Skin of body (tissue), 2 donors: Measurements from ENCODE around the gene QSOX1. TPM values are rescaled to one million over a fixed set of nuclear protein-coding genes. Genes with fewer than 3 reads are reported as not detected.
"Not testable (repeated sequence)": the region's sequence is repeated elsewhere in the genome, so short reads cannot be mapped to it uniquely, and the experiment has no call there.

Experiments
- DNase-seq: peaks from one replicate; lab custom pipeline; 2025; lab: John Stamatoyannopoulos, UW
- total RNA-seq: library from RNA; depleted of rRNA; stranded (reverse); fragments of >200 nt; gene quantifications from one replicate; pipeline ENCODE4 v1.2.3, GENCODE V29; 2014

The QSOX1 gene
- total RNA-seq, 1 donor from 2014 or later, result 20.3 TPM

DNA sequence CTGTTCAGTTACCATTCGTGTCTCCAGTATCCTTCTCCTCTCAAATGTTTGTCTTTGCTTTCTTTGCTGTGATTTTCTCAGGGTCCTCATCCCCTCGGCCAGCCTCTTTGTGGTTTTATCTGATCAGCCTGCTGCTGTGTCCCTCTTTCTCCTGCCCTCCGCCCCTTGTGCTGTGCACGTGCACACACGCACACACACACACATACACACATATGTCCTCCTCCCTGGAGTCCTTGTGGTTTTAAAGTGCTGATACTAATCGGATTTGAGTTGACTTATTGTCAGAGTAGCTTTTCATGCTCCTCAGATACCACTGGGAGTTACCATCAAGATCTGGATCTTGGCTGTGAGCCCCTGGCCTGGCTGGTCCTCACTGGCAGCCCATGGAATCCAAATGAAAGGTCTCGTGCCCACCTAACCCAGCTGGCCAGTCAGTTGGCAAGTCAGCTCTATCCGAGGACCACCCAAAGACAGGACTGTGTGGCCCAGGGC, 34.1 kb downstream of the QSOX1 start:
- DNase-seq, result no peak

DNA sequence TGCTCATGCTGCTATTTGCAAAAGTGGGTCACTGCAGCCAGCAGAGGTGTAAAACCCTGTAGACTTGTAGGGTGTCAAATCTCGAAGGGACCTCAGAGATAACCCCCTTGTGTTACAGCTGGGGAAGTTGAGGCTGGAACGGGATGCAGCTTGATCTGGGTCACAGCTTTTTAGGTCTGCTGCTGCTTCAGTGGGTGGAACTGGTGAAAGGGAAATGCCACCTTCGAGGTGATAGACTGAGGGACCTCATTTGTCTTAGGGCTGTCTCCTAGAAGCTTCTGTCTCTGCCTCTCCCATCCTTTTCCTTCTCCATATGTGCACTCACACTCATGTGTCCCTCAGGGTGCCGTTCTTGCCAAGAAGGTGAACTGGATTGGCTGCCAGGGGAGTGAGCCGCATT, 35.4 kb downstream of the QSOX1 start:
- no peak for DNase-seq

DNA sequence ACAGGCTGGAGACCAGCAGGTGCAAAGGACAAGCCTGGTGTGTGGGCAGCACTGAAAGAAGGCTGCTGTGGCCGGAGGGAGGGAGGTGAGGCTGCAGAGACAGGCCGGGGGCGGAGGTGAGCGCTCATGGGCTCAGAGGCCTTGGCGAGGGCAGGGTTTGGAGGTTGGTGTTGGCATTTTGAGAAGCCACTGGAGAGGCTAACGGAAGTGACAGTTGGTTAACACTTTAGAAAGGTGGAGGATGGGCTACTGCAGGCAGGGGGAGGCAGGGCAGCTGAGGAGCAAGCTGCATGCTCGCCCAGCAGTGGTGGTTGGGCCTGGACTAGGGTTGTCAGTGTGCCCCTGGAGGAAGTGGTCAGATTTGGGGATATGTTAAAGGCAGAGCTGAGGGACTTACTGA, 37.5 kb downstream of the QSOX1 start:
- DNase-seq, result no peak

DNA sequence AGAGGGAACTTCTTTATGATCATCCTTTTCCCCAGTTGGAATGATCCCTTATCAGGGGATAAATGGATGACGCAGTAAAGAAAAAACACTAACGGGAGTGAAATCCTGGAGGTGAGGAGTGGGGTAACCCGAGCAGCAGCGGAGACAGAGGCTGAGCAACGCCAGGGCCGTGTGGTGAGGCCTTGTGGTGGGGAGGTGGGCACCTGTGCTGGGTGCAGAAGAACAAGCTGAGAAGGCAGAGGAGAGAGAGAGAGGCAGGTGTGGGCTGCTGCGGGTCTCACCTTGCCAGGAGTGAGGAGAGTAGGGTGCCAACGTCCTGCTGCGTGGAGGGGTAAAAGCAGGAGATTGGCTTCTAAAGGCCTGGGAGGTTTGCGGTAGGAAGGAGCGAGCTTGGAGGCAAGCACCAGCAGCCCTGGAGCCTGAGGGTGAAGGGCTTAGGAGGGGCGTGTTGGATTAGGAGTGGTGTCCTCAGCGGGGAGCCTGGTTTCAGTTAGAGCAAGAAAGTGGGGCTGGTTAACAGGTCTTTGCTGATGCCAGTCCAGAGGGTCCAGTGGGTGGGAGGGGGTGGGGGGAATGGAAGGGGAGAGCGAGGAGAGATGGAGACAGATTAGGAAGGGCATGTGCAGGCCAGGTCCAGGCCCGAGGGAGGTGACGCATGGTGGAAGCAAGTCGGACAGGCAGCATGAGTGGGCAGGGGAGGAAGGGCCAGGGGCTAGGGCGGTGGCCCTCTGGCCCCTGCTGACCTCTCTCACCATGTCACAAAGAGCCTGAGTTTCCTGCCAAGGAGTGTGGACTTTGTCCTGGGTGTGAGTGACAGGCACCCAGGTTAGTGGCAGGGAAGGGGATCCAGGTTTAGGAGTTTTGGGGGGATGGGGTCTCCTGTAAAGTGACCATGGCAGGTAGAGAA, 38.7 kb downstream of the QSOX1 start:
- no peak for DNase-seq

DNA sequence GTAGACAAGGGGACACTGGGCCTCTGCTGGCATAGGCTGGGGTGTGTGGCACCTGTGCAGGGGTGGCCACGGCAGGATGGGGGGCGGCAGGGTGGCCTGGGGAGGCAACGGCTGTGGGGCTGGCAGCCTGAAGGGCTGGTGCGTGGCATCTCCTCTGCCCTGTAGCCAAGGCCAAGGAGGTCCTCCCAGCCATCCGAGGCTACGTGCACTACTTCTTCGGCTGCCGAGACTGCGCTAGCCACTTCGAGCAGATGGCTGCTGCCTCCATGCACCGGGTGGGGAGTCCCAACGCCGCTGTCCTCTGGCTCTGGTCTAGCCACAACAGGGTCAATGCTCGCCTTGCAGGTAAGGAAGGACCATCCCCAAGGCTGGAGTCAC, 39.4 kb downstream of the QSOX1 start:
- DNase-seq, result no peak

DNA sequence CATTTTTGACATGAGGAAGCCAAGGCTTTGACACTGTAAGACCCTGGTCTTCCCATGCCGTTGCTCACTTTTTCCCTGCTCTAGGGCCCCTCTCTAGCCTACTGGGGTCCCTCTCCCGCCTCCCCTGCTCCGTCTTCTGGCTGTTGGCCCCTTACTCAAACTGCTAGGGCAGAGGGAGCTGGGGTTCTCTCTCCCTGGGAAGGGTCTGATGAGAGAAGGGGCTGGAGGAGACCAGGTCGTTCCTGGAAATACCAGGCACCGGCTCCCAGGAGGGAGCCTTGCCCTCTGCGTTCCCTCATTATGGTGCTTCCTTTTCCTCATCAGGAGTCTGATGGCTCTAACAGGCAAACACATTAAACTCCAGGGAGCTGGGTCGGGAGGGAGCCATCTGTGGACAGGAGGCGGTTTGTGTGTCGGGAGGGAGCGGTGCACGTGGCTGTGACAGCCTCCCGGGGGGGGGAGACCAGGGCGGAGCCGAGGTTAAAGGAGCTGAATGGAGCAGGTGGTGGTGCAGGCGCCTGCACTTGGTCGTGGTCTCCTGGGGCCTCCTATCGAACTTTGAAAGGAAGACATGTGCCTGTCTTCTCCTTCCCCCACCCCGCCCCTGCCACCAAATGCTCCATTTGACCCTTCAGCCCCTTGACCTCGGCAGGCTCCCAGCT, 40.0 kb downstream of the QSOX1 start:
- no peak for DNase-seq

DNA sequence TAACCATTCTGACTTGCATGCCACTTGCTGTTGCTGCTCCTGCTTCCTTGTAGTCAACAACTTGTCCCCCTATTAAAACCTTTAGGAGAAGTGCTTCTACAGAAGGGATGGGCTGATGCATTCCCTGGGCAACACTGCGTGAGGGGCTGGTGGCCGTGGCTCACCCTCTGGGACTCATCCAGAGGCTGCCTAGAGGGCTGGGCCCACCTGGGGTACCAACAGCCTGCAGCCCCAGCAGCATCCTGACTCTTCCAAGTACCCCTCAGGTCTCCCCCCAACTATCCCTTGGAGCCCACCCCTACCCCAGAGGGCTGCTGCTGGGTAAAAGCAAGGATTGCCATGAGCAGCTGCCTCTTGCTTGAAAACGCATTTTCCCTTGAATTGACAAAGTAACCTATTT, 40.7 kb downstream of the QSOX1 start:
- DNase-seq, result no peak

DNA sequence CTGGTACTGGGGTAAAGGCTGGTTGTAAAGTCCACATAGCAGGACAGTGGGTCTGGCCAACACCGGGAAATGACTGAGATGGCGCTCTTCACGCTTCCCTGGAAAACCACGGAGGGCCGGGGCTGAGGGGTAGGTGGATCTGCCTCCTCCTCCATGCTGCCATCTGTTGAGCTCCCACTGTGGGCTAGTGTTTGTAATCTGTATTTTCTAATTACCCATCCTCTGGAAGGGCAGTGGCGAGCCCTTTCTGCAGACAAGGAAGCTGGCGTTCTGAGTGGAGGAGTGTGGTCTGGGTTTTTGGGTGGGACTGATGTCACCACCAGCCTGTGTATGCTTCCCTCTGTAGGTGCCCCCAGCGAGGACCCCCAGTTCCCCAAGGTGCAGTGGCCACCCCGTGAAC, 41.2 kb downstream of the QSOX1 start:
- DNase-seq, result no peak

DNA sequence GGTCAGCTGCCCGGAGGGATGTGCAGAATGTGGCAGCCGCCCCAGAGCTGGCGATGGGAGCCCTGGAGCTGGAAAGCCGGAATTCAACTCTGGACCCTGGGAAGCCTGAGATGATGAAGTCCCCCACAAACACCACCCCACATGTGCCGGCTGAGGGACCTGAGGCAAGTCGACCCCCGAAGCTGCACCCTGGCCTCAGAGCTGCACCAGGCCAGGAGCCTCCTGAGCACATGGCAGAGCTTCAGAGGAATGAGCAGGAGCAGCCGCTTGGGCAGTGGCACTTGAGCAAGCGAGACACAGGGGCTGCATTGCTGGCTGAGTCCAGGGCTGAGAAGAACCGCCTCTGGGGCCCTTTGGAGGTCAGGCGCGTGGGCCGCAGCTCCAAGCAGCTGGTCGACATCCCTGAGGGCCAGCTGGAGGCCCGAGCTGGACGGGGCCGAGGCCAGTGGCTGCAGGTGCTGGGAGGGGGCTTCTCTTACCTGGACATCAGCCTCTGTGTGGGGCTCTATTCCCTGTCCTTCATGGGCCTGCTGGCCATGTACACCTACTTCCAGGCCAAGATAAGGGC, 41.9 kb downstream of the QSOX1 start:
- DNase-seq, result no peak

DNA sequence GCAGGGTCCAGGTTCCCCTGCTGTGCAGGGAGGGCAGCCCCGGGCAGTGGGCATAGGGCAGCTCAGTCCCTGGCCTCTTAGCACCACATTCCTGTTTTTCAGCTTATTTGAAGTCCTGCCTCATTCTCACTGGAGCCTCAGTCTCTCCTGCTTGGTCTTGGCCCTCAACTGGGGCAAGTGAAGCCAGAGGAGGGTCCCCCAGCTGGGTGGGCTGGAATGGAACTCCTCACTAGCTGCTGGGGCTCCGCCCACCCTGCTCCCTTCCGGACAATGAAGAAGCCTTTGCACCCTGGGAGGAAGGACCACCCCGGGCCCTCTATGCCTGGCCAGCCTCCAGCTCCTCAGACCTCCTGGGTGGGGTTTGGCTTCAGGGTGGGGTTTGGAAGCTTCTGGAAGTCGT, 42.6 kb downstream of the QSOX1 start:
- DNase-seq, result no peak

DNA sequence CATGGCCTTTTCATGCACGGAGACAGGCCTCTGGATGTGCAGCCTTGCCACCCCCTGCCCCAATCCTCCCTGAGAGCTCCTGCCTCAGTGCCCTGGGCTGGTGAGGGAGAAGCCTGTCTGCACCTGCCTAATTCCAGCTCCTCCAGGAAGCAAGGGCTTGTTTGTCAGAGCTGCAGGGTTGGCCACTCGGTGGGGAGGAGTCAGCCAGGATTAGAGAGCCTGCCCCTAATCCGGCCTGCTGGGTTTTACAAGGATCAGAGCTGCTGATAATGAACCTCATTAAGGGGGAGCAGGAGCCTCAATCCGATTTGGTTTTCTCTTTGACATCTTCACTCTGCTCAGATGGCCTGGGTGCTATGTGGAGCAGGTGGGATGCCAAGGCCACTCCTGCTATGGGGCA, 43.5 kb downstream of the QSOX1 start:
- DNase-seq, result no peak

DNA sequence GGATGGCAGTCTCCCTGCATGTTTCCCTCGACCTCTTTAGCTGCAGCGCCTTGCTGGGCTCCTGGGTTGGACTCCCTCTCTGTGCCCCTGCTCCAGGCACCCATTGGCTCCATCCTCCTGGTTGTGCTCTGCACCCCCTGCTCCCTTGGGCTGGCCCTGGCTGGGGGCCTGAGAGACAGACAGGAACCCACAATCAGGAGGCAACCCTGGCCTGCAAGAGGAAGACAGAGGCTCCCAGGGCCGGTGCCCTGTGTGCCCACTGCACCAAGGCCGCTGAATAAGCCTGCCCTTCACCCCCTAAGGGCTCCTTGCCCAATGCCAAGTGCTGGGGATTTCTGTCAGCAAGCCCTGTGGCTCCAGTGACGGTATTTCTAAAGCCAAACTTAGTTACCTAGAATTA, 43.9 kb downstream of the QSOX1 start:
- no peak for DNase-seq

DNA sequence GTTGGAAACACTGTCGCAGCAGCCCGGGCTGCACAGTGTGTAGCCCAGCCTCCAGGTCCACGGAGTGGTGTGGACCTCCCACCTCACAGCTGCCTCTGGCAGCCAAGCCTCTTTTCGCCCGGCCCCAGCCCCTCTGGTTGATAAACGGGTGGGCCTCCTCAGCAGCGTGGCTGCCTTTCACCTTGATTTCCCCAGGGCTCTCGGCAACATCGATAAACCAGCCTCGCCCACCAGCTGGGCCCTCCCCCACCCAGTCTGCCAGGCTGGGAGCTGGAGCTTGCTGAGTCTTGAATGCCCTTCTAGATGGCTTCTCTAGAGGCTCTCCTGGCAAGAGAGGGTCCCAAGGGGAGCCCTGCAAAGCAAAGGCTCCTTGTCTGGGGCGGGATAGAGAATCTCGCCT, 44.3 kb downstream of the QSOX1 start:
- no peak for DNase-seq

DNA sequence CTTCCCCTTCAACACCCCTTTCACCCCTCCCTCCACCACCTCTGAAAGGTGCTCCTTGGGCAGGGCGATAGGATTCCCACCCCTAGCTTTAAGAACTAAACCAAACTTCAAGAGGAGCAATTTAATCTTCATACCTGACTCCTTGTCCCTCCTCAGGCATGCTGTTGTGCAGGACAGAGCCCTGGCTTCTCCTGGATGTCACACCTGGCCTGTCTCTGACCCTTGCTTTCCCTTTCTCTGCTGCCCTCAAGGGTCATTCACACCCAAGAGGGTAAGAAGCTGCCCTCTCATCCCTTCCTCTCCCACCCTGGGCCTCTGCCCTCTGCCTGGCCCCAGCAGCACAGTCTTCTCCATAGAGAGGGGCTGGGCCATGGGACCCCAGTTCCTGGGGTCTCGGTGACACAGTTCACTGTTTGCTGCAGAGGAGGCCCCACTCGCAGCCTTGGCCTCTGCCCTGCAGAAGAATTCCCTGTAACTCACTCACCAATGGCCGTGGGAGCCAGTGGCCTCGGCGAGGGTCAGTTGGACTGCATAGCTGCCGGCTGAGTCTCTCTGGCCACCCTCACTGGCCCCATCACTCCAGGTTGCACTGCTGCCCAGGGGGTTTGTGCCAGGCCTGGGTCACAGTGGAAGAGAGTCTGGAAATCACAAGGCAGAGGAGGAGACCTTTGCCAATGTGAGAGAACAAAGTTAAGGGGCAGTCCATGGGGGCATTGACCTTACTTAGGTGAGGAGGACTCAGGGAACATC, 47.0 kb downstream of the QSOX1 start:
- no peak for DNase-seq

DNA sequence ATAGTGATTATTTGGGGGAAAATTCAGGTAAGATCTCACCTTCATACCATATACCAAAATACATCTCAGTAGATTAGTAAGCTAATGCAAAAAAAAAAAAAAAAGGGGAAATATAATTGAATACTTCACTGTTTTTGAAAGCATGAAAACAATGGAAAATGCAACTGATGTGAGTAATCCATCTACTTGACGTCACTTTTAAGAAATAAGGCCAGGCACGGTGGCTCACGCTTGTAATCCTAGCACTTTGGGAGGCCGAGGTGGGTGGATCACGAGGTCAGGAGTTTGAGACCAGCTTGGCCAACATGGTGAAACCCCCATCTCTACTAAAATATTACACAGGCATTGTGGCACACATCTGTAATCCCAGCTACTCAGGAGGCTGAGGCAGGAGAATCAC, 47.9 kb downstream of the QSOX1 start:
- not testable (repeated sequence) for DNase-seq

DNA sequence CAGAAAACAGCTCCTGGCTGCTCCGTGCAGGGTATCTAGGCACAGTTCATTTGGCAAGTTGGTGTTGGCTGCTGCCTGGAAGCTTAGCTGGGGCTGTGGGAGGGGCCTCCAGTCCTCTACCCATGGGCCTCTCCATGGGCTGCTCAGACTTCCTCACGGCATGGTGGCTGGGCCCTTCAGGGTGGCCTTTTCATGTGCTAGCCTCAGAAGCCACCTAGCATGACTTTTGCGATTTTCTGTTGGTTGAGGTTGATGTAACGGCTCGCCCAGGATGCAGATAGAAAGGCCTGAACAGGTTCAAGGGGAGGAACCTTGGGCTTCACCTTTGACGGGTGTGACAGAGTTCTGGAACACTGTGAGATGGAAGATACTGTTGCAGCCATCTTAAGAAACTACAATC, 49.6 kb downstream of the QSOX1 start:
- no peak for DNase-seq

DNA sequence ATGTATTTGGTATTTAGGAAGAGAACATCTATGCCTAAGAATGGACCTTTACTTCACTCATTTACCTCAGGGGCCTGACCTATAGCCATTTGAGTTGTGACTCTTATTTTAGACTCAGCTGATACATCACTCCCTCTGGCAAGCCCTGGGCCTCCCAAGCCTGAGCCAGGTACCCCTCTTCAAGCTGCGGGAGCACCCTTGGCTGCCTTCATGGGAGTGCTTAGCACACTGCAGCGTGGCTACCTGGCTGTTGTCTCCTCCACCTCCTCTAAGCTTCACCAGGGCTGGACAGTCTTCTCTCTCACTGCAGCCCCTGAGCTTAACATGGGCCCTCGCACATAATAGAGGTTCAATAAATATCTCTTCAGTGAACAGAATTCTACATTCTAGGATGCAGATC, 51.9 kb downstream of the QSOX1 start:
- DNase-seq, result no peak

DNA sequence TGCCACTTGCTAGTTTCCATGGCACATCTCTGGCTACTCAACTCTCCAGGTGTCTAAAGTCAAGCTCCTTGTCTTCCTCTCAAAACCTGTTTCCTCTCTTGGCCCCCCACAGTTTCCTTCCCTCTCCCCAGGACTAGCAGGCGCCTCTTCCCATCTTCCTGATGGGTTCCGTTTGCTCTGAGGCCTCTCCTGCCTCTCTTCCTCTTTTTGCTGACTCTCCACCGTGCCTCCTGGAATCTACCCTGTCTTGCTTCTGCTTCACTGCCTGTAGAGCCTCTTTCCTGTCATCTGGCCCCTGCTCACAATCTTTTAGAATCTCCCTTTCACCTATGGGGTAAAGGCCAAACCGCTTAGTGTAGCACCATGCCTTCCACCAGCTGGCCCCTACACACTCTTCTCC, 53.6 kb downstream of the QSOX1 start:
- DNase-seq, result no peak

DNA sequence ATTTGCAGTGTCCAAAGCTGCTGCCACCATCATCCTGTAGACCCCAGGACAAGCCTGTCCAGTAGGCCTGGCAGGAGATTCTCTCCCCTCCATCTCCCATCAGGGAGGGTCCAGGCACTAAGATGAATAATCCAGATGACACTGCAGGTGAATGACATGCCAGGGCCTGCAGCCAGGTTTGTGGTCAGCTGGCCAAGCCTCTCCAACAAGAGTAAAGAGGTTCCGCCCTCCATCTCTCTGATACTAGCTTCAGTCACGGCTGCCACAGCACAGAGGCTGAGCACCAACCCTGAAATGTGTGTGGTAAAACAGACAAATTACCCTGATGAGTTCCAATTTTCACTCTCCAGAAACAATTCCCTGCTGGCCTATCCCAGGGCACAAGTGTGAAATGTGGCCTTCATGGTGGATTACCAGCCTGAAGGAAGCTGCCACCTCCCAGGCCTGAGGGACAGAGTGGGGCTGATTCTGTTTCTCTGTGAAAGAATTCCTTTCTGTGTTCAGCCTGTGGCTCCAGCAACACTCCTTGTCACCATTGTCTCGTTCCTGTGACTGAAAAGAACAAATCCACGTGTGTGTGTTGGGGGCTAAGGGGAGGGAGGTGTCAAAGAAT, 55.4 kb downstream of the QSOX1 start:
- no peak for DNase-seq

DNA sequence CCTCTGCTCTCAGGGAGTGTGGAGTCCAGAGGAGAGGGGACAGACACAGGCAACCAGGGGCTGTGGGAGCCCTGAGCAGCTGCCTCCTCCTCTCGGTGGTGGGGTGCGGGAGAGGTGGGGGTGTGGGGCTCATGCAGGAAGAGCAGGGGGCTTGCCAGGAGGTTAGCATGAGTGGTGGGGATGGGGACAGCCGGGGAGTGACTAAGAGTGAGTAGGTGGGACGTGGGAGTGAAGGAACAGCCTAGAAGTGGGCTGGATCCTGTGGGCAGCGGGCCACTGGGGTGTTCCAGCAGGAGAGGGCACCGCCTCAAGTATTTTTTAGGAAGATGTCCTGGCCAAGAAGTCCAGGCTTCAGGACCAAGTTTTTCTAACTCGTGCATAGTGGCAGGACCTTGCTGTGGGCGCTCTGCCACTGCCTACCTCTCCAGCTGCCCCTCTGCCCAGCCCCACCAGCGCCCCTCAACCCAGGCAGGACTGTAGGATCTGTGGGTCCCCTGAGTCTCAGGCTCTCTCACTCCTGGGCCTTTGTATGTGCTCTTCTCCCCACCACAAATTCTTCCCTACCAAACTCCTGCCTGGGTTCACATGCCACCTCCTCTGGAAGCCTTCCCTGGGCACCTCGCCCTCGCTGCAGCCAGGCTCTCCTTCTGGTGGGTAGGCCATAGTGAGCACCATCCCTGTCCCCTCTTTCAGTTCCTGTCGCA, 56.6 kb downstream of the QSOX1 start:
- DNase-seq, result no peak

DNA sequence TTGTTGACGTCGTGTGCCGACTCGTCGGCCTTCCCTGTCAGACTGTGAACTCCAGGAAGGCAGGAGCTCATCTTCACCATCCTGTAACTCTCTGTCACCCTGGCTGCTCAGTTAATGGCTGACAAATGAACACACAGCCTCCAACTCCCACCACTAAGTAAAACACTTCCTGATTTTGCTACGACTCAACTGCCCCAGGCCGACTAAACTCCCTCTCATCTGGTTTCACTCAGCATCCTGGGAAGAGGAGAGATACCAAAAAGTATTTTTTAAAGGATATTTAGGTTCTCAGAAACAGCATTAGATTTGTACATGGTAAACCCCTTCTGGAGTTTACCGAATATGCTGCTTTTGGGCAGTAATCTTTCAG, 57.2 kb downstream of the QSOX1 start:
- DNase-seq, result no peak
